DMS114 treated with DMSO at 0.1 percent for 48 hours (cell line): ENCODE measurements around the gene GNB1L.

ENCODE experiments used
- DNase-seq: peaks from one replicate; lab custom pipeline; 2025; ENCODE audit not compliant: unreplicated experiment; lab: John Stamatoyannopoulos, UW

GNB1L gene

GRCh38 chr22:19854778-19855503 is at the start of gene GNB1L, which contains the start of gene RTL10:
Gene GNB1L (minus strand): TSS chr22:19854874. CDS start chr22:19821355, 33,519 bp downstream.
Gene RTL10 (minus strand): TSS chr22:19854874. CDS start chr22:19852261, 2,613 bp downstream.
- DNase-seq, result peak; percentile 86

GRCh38 chr22:19904174-19904856 is 49.6 kb upstream of the GNB1L start:
- DNase-seq, result no peak

GRCh38 chr22:19903513-19903912 is 48.8 kb upstream of the GNB1L start:
- no peak for DNase-seq

- DNase-seq, result no peak
Measured at GRCh38 chr22:19903031-19903430, 48.4 kb upstream of the GNB1L start.

- DNase-seq, result no peak
Measured at GRCh38 chr22:19902245-19902715, 47.6 kb upstream of the GNB1L start.

- DNase-seq, result no peak
Measured at GRCh38 chr22:19901577-19902244, 47.0 kb upstream of the GNB1L start.

GRCh38 chr22:19900707-19901436 is 46.2 kb upstream of the GNB1L start:
- no peak for DNase-seq

GRCh38 chr22:19898831-19899567 is 44.3 kb upstream of the GNB1L start:
- DNase-seq, result no peak

GRCh38 chr22:19898145-19898544 is 43.5 kb upstream of the GNB1L start:
- no peak for DNase-seq

GRCh38 chr22:19897726-19898125 is 43.1 kb upstream of the GNB1L start:
- no peak for DNase-seq

- DNase-seq, result no peak
Measured at GRCh38 chr22:19896665-19897355, 42.1 kb upstream of the GNB1L start.

GRCh38 chr22:19895160-19895849 is 40.6 kb upstream of the GNB1L start:
- DNase-seq, result no peak

GRCh38 chr22:19893363-19893762 is 38.7 kb upstream of the GNB1L start:
- no peak for DNase-seq

GRCh38 chr22:19892925-19893324 is 38.3 kb upstream of the GNB1L start:
- no peak for DNase-seq

GRCh38 chr22:19892257-19892879 is 37.7 kb upstream of the GNB1L start:
- no peak for DNase-seq

- DNase-seq, result no peak
Measured at GRCh38 chr22:19891317-19892256, 36.9 kb upstream of the GNB1L start.

GRCh38 chr22:19890502-19891316 is 36.0 kb upstream of the GNB1L start:
- no peak for DNase-seq
